GM06990 (cell line): ENCODE results near the gene SP3.

ENCODE experiments used
- DNase-seq: peaks from one replicate; pipeline ENCODE4 v3.0.0-alpha.2; 2011; ENCODE audit not compliant: insufficient read length; ENCODE audit errors: extremely low read depth
- H3K27me3 ChIP-seq: replicated peaks from 2 replicates; pipeline ENCODE4 v1.6.0; 2011; ENCODE audit warnings: low read length; ENCODE audit not compliant: control insufficient read depth, insufficient read depth
- H3K36me3 ChIP-seq: 2 replicates; pipeline ENCODE4 v1.5.1; 2011; ENCODE audit warnings: low read length; ENCODE audit not compliant: control insufficient read depth, insufficient read depth
- H3K4me3 ChIP-seq: replicated peaks from 2 replicates; pipeline ENCODE4 v1.5.1; 2011; ENCODE audit warnings: low read depth, mild to moderate bottlenecking, control low read depth, low read length
- TF ChIP-seq, protein P1 (sequence below): IDR thresholded peaks from 2 replicates; pipeline ENCODE4 v1.5.1; 2011; ENCODE audit warnings: low read length, control low read depth, mild to moderate bottlenecking, inconsistent platforms; ENCODE audit not compliant: insufficient read depth, poor library complexity, severe bottlenecking

Gene SP3

GRCh38 chr2:173926875-173927274, 38.3 kb downstream of the SP3 start:
- DNase-seq: no peak
- TF ChIP-seq, protein P1, sequence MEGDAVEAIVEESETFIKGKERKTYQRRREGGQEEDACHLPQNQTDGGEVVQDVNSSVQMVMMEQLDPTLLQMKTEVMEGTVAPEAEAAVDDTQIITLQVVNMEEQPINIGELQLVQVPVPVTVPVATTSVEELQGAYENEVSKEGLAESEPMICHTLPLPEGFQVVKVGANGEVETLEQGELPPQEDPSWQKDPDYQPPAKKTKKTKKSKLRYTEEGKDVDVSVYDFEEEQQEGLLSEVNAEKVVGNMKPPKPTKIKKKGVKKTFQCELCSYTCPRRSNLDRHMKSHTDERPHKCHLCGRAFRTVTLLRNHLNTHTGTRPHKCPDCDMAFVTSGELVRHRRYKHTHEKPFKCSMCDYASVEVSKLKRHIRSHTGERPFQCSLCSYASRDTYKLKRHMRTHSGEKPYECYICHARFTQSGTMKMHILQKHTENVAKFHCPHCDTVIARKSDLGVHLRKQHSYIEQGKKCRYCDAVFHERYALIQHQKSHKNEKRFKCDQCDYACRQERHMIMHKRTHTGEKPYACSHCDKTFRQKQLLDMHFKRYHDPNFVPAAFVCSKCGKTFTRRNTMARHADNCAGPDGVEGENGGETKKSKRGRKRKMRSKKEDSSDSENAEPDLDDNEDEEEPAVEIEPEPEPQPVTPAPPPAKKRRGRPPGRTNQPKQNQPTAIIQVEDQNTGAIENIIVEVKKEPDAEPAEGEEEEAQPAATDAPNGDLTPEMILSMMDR: no peak
- peaks cover 1% of the 10 kb centered on the region; the same call in 1 of the 2 replicates for H3K36me3 ChIP-seq
- H3K27me3 ChIP-seq: no peaks in the 10 kb centered on the region
- no peak overlapping the region for H3K4me3 ChIP-seq

- no peak for DNase-seq
- TF ChIP-seq, protein P1: no peak
- H3K27me3 ChIP-seq: no peaks in the 10 kb centered on the region
- H3K4me3 ChIP-seq: no peak overlapping the region
- H3K36me3 ChIP-seq: no peaks in the 10 kb centered on the region; the same call in 1 of the 2 replicates
Observed at GRCh38 chr2:173924285-173924684, 40.9 kb downstream of the SP3 start.

DNA sequence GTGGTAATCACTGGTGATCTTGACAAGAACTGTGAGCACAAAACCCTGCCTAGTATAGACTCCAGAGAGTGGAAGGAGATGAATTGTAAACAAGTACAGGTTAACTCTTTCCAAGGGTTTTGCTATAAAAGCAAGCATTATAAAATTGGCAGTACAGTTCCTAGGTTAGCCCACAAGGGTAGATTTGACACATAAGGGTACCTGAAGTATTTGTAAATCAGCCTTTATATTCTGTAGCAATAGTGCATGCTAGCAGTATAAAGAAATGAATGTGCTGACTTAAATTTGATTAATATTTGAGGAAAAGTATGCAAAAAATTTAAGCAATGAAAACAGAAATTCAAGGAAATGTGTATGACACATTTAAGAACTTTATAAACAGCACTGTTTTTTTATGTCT, 42.4 kb downstream of the SP3 start:
- DNase-seq: no peak
- H3K36me3 ChIP-seq: peaks cover 2% of the 10 kb centered on the region
- no peaks in the 10 kb centered on the region for H3K27me3 ChIP-seq
- H3K4me3 ChIP-seq: no peak overlapping the region
- TF ChIP-seq, protein P1: no peak

DNA sequence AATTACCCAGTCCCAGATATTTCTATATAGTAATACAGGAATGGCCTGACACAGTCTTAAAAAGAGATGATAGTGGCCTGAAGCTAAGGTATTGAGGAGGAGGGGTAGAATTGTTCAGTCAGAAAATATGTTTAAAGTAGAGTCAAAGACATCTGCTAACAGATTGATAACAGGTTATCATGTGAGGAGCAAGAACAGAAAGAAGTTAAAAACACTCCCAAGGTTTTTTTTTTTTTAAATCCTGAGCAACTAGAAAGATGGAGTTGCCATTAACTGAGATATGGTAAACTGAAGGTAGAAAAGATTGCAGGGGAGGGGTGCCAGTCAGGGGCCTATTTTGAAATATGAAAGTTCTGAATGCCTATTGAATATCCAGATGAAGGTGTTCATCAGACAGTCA, 43.1 kb downstream of the SP3 start:
- no peaks in the 10 kb centered on the region for H3K27me3 ChIP-seq
- no peak overlapping the region for H3K4me3 ChIP-seq
- H3K36me3 ChIP-seq: peaks cover 2% of the 10 kb centered on the region
- TF ChIP-seq, protein P1: no peak
- DNase-seq: no peak

- no peak overlapping the region for H3K4me3 ChIP-seq
- TF ChIP-seq, protein P1: no peak
- peaks cover 4% of the 10 kb centered on the region for H3K36me3 ChIP-seq
- DNase-seq: no peak
- H3K27me3 ChIP-seq: no peaks in the 10 kb centered on the region
Observed at GRCh38 chr2:173914055-173914927, 50.9 kb downstream of the SP3 start.
